GM21515 (cell line): ENCODE measurements around the gene NR2F1-AS1.

Experiments used
- ATAC-seq: cut with Tn5 transposase; IDR thresholded peaks from one replicate; pipeline ENCODE4 v1.9.1; 2021; ENCODE audit not compliant: unreplicated experiment

Gene NR2F1-AS1

DNA sequence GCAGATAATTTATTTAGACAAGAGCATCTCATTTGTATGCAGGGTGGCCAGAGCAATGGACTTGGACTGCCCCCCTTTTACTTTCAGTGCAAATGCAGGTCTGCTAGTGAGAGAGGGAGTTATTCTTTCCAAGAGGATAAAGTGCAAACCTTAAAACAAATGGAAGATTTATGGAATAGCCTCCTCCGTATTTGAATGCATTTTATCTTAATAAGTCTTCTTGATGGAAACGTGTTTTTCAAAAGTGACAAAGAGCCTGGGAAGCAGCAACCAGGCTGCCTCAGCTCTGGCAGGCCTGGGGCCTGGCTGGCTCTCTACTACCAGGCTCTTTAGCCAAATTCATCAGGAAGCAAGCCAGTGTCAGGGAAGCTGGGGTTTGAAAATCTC is 8.8 kb upstream of the NR2F1-AS1 start:
- ATAC-seq, result no peak

DNA sequence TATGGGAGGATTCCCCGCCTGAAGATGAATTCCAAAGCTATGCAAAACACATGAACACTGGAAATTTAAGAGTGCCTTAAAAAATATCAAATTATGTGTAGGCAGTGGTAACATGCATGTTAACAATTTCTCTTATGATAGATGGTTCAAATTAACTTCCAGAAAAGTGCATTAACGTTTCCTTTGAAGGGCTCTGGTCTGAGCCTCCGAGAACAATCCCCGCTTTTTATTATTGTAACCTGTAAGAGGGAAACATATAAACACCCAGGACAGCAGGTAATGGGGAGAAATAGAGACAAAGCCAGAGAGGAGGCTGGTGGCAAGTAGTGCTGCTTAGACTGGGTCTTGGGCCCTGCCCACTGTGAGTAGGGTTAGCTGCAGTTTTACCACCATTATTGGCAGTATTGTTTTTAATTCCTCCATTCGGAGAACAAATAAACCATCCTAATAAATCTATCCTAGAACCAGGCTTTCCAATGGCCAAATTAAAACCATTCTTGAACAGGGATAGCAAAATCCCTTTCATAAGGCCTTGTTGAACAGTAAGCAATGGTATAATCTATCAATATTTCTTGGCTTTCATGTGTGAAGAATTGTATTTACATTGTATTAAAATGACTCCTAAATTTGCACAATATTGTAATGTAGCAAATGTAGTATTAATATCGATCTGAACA is 8.3 kb upstream of the NR2F1-AS1 start:
- no peak for ATAC-seq

DNA sequence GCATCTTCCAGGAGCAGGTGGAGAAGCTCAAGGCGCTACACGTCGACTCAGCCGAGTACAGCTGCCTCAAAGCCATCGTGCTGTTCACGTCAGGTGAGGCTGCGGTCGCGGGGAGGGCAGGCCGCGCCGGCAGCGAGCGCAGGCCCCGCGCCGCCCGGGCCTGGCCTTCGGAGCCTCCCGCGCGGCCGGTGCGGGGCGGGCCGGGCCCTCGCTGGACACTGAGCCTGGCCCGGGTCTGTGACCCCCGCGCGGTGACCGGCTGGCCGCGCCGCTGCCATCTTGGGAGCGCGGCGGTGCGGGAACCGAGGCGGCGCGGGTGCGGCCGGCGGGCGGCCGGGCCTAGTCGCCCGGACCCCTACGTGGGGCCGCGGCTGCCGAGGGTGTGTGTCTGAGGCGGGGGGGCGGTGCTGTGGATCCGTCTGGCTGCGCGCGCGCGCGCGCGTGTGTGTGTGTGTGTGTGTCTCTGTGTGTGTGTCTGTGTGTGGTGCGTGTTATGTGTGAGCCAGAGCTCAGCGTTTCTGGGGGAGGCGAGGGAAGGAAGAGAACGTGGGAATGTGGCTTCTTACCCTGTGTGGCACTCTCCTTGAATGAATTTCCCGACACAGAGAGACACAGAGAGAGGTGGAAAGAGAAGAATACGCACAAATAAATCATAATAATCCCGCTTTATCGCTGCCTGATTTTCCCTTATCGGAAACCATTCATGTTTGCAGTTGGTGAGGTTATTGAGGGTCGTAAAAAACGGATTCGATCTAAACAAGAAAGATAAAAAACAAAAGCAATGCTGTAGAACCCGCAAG is 7.5 kb upstream of the NR2F1-AS1 start:
- no peak for ATAC-seq

DNA sequence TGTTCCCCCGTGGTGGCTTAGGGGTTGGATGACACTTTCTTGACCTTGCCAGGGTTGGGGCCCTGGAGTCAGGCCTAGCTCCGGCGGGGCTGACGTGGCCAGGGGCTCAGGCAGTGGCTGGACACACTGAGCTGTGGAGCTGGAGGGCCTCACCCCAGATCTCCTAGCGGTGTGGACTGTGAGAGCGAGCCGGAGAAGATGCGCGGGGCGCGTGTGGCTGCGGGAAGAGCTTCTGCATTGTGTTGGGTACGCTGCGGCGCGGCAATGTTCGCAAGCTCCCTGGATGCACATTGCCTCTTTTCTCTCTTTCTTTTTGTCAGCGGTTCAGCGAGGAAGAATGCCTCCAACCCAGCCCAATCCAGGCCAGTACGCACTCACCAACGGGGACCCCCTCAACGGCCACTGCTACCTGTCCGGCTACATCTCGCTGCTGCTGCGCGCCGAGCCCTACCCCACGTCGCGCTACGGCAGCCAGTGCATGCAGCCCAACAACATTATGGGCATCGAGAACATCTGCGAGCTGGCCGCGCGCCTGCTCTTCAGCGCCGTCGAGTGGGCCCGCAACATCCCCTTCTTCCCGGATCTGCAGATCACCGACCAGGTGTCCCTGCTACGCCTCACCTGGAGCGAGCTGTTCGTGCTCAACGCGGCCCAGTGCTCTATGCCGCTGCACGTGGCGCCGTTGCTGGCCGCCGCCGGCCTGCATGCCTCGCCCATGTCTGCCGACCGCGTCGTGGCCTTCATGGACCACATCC is 6.8 kb upstream of the NR2F1-AS1 start:
- no peak for ATAC-seq

DNA sequence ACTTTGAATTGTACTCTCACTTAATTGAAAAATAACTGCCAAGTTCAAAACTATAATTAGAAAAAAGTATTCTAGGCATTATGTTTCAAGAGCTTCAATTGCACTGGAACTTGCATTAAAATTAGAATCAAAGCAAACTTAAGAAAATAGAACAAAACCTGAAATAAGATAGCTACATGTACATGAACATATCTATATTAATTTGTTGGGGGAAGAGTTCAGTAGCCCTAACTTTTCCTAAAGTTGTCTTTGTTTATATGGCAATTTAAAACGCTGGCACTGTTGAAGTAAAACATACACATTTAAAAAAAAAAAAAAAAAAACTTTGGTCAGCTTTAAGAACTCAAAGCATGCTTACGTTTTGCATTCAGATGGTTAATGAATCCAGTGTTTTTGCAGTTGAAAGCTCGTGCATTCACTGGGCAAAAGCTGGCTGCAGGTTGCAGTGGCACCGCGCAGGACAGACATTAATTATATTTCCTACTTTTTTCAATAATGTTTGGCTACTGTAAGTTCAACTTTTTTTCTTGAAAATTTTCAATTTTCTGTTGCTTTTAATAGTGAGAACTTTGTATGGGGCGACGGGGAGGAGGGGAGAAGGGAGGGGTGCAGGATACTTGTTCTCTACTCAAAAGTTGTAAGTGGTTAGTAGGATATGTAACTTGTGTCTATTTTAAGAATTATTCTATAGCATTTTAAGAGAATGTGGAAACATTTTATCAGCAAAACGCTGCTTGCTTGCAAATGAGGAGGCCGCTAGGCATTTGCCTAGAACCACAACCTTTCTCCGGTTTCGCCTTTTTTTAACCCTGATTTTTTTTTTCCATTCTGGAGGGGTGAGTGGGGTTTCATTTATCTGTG is 5.9 kb upstream of the NR2F1-AS1 start:
- ATAC-seq, result no peak

DNA sequence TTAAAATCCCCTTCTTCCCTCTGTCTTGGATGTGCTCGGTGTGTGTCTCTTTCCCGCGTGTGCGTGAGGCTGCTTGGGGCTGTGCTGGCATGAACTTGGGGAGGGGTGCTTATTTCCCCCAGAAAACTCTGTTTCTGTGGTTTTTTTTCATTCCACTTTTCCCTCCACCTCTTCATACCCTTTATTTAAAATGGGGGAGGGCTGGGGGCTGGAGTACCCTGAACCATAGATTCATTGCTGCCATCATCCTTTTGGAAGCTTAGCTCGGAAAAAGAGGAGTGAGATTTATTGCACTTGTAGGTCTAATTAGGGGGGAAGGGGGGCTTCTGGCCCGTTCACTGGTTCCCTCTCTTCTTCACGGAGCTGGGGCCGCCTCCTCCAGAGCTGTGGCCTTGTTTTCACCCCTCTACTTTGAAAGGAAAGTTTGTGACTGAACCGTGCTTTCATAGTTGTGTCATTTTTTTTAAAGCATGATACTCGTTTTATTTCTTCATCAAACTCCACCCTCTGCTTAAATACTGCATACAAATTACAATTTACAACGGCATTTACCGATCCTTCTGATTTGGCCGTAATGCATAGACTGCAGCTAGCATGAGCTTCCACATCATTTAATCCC is 4.9 kb upstream of the NR2F1-AS1 start:
- no peak for ATAC-seq

DNA sequence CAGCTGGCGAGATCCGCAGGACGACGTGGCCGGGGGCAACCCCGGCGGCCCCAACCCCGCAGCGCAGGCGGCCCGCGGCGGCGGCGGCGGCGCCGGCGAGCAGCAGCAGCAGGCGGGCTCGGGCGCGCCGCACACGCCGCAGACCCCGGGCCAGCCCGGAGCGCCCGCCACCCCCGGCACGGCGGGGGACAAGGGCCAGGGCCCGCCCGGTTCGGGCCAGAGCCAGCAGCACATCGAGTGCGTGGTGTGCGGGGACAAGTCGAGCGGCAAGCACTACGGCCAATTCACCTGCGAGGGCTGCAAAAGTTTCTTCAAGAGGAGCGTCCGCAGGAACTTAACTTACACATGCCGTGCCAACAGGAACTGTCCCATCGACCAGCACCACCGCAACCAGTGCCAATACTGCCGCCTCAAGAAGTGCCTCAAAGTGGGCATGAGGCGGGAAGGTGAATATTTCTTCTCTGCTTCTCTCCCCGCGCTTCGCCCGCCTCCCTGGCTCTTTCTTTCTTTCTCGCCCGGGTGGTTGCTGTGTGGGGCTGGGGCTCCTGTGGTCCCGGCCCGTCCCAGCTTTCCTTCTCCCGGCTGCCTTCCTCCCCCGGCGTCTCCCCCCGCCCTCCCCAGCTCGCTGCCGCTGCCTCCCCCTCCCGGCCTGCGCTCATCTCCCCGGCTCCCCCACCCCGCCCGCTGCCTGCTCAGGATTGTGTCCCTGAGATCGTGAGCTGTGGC is 4.2 kb upstream of the NR2F1-AS1 start:
- no peak for ATAC-seq

DNA sequence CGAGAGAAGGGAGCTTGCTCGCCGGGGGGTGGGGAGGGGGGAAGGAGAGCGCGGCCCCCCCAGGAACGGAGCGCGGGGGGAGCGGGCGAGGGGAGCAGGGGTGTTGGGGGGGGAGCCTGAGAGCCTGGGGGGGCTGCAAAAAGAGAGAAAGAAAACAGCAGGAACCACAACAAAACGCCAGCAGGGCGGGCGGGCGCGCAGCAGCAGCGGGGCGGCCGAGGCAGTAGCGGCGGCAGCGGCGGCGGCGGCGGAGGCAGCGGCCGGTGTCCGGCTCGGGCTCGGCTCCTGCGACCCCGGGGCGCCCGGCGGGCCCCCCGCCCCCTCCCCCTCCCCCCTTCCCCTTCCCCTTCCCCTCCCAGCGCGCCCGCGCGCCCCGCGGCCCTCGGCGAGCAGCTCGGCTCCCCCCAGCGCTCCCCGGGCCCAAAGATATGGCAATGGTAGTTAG is 3.6 kb upstream of the NR2F1-AS1 start:
- no peak for ATAC-seq

DNA sequence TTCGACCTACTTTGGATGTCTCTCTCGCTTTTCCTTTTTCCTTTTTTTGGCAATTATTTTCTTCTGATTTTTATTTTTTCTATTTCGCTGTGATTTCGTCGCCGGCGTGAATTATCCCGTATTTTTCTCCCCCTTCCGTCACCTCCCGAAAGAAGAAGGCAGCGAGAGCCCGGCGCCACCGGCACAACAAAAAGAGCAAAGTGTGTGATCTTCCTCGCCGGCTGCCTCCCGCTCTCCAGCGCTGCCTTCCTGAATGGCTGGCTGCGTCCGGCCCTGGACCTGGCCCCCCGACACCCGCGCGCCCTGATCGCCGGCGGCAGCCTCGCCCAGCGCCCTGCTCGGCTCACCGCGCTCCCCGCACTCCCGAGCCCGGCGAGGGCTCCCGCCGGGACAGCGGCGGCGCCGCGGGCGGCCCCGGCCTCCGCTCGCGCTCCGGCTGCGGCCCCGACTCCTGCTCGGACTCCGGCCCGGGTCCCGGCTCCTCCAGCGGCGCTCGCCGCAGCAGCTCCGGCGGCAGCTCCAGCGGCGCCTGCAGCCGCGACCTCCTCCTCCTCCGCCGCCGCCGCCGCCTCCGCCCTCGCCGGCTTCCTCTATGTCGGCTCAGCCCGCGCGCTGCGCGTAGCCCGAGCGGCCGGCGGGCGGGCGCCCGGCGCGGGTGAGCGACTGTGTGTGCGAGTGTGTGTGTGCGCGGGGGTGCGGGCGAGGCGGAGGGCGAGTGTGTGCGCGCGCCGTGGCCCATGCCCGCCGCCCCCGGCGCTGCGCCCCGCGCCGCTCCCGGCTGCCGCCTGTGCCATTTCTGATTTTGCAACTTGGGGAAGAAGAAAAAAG is 3.0 kb upstream of the NR2F1-AS1 start:
- peak; percentile 50 for ATAC-seq

DNA sequence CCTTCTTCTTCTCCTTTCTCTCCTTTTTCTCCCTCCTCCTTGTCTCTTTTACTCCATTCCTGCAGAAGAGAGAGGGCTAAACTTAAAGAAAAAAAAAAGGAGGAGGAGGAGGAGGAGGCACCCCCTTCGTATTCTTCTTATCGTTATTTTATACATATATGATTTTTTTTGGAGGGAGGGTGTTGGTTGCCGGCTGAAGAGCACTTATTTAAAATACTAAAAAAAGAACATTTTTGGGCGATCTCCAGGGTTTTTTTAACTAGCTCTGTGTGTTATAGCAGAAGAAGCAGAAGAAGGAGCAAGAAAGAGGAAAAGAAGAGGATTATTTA is 2.4 kb upstream of the NR2F1-AS1 start:
- no peak for ATAC-seq

DNA sequence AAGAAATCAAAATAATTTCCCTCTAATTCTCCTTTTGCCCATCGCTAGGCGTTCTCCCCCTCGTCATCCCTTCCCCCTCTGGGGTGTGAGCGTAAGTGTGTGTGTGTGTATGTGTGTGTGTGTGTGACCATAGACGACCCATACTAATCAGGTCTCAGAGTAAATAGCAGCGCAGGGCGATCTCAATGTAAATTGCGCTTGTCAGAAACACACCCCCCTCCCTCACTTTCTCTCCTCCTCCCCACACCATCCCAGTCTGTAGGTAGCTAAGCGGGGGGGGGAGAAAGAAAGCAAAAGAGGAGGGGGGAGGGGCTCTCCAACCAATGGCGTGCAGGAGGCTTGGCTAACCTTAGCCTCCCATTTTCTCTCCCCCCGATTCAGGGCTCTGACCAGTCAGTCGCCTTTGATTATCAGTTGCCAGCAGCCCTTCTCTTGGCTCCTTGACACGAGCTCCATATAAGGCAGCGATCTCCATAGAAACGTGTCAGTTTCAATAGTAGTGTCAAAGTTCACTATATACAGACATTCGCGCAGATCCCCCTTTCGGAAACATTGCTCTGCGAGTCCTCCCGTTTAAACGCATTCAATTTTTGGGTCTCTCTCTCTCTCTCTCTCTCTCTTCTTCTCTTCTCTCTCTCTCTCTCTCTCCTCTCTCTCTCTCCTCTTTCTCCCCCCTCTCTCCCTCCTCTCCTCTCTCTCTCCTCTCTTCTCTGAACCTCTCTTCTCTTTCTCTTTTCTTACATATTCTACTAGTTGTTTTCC is 1.8 kb upstream of the NR2F1-AS1 start, which contains the start of gene NR2F1:
Gene NR2F1 (plus strand): TSS at position 546 of the 762 bp plus-strand sequence. CDS start 1,802 bp downstream, outside the sequence.
- ATAC-seq, result no peak

DNA sequence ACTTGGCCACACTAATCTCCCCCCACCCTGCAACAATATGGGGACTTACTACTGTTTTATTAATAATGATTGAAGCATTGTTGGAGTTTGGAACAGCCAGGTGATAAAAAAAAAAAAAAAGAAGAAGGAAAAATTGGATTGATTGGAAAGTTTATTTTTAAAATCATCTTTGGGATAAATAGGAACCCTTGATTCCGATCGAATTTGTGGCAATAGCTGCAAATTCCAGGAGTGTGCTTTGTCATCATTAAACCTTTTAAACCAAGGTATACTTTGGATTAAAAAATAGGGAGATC is 1.1 kb upstream of the NR2F1-AS1 start:
- no peak for ATAC-seq

DNA sequence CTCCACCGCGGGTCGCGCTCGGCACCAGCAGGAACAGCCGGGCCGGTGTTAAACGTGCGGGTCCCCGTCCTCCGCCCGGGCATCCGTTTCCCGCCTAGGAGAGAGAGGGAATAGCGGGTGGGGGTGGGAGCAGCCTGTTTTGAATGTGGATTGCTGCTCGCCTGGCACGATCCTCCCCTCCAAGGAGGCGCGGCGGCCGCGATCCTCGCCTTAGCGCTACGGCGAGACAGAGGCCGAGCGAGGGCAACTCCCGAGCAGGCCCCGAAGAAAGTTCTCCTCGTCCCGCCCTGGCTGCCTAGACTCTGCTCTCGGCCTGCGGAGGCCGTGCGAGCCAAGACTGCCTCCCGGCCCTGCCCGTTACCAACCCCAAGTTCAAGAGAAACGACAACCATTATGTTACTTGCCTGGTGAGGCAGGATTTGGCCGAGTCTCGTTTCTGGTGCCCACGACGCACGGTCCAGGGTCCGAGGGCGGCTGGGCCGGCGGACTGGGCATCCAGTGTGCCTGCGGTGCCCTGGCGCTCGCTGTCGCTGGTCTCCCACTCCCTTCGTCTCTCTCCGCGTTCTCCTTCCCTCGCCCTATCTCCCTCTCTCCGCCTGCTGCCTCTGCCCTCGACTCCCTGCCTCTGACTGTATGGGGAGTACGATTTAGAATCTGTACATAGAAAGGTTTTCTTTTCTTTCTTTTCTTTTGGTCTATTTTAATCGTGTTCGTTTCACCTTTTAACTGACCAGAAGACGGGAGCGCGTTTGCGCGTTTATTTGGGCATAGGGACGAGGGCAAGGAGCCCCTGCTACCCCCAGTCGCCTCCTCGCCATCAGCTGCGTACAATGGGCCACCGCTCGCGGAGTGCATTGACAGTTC is 724 bp downstream of the NR2F1-AS1 start:
- no peak for ATAC-seq

DNA sequence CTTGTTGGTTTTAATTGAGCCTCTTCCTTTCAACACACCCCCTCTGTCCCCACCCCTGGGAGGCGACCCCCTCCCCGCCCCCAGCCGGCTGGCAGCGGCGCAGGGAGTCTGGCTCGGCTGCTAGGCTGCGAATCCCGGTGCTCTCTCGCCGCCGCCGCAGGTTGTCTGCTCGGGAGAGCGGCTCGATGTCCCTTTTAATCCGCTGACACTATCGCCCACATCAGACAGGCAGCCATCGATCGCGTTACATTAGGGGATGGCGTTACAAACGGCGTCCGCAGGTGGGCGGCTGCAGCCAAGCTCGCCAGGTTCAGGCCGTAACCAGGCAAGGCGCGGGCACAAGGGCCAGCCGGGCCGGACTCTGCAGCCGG is 1.3 kb downstream of the NR2F1-AS1 start:
- no peak for ATAC-seq

DNA sequence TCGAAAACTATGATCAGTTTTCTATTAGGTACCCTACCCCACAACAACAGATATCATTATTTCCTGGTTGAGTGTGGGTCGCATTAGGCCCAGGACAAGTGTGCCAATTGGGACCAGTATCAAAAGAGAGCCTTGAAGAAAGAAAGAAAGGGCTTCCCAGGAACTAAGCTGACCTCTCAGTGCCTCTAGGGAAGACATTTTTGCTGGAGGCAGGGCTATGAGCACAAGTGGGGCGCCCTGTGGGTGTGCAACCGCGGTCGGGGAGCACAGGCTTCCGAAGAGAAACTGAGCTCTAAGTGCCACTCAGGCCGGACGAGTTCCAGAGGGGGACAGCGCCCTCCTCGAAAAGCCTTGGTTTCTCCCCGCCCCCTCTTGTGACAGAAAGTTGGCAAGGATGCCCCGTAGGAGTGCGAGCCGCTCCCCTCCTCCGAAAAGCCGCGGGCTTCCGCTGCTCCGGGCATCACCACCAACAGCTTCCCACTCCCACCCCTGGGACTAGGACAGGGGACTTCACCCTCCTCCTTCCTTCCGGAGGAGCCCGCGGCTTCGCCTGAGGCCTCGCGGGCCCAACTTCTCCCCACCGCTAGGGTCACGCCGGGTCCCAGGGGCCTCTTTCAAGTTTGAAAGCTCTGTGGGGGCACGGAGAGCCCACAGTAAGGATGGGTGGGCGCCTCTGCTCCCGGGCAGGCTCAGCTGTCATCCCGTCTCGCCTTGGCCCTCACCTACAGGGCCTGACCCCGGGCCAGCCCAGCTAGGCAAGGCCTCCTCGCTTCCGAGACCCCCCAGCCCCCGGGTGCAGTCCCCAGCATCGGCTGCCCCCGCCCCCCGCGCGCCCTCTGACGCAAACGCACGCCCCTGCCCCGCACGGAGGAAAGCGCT is 2.0 kb downstream of the NR2F1-AS1 start:
- no peak for ATAC-seq
